22Rv1 (cell line): Measurements from ENCODE around the gene KLHL1.
A peak's percentile ranks its signal among the peaks of the same experiment; 100 is the strongest.

ENCODE experiments used
- ZFX ChIP-seq: fragments of 450-650 bp; IDR thresholded peaks from 2 replicates; pipeline ENCODE4 v1.6.1; 2017; ENCODE audit warnings: antibody characterized with exemption, borderline replicate concordance
- TF ChIP-seq, protein P1 (sequence below): fragments of 450-650 bp; IDR thresholded peaks from 2 replicates; pipeline ENCODE4 v1.5.1; 2017; ENCODE audit warnings: mild to moderate bottlenecking

DNA sequence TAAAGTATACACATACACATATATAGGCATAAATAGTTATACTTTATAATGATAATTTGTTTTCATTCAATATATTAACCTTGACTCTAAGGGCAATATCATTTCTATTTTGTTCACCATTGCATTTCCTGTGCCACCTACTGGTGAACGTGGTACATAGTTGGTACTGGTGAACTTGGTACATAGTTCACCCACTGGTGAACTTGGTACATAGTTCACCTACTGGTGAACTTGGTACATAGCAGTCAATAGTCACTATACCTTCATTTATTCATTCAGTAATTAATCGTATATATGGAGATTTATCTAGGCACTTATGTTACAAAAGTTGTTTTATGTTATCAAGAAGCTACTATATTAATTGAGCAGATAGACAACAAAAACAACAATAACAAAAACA is 173.2 kb downstream of the KLHL1 start:
- TF ChIP-seq, protein P1, sequence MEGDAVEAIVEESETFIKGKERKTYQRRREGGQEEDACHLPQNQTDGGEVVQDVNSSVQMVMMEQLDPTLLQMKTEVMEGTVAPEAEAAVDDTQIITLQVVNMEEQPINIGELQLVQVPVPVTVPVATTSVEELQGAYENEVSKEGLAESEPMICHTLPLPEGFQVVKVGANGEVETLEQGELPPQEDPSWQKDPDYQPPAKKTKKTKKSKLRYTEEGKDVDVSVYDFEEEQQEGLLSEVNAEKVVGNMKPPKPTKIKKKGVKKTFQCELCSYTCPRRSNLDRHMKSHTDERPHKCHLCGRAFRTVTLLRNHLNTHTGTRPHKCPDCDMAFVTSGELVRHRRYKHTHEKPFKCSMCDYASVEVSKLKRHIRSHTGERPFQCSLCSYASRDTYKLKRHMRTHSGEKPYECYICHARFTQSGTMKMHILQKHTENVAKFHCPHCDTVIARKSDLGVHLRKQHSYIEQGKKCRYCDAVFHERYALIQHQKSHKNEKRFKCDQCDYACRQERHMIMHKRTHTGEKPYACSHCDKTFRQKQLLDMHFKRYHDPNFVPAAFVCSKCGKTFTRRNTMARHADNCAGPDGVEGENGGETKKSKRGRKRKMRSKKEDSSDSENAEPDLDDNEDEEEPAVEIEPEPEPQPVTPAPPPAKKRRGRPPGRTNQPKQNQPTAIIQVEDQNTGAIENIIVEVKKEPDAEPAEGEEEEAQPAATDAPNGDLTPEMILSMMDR: peak; percentile 43
- no peak for TF ChIP-seq ZFX
